K562 (cell line): ENCODE data around the gene ERN1. TPM values are rescaled to one million over a fixed set of nuclear protein-coding genes. Genes with fewer than 3 reads are reported as not detected.

Experiments
- CBFB ChIP-seq: sonication (generic); formaldehyde crosslinking; IDR thresholded peaks from 2 replicates; pipeline ENCODE4 v1.4.0; 2020; ENCODE audit warnings: mild to moderate bottlenecking, missing genetic modification reagents
- FOXM1 ChIP-seq, 2 experiments: fragments of 450-650 bp in 1 of 2; sonication (generic) in 1 of 2; formaldehyde crosslinking in 1 of 2; IDR thresholded peaks; 2 replicates each; pipeline versions ENCODE4 v1.6.1 to v1.9.0; 2017 to 2022; ENCODE audit warnings: low read depth in 2 of 2, mild to moderate bottlenecking in 2 of 2, missing genetic modification reagents in 1 of 2, moderate library complexity in 1 of 2
- HDAC1 ChIP-seq, 2 experiments: fragments of 450-650 bp; IDR thresholded peaks; 2 replicates each; pipeline ENCODE4 v1.6.1; 2016 to 2017; ENCODE audit warnings: inconsistent platforms in 1 of 2, mild to moderate bottlenecking in 1 of 2, moderate library complexity in 1 of 2
- HDAC8 ChIP-seq: fragments of 450-650 bp; IDR thresholded peaks from 2 replicates; pipeline ENCODE4 v1.6.1; 2016; ENCODE audit warnings: mild to moderate bottlenecking, missing genetic modification characterization, moderate library complexity, missing compliant biosample characterization
- IRF9 ChIP-seq: fragments of 450-650 bp; IDR thresholded peaks from 2 replicates; pipeline ENCODE4 v1.6.1; 2016; ENCODE audit warnings: missing biosample characterization, missing genetic modification characterization
- KDM1A ChIP-seq, 2 experiments: fragments of 450-650 bp; IDR thresholded peaks; 2 replicates each; pipeline ENCODE4 v1.6.1; 2016; ENCODE audit warnings: mild to moderate bottlenecking in 2 of 2
- KDM5B ChIP-seq: fragments of 200-600 bp; sonication (generic); IDR thresholded peaks from 2 replicates; pipeline ENCODE4 v1.6.1; 2012; ENCODE audit warnings: low read depth, mild to moderate bottlenecking, moderate library complexity, low read length, control low read depth, inconsistent platforms; ENCODE audit not compliant: insufficient replicate concordance
- MAFG ChIP-seq: fragments of 450-650 bp; conservative IDR thresholded peaks from 2 replicates; pipeline ENCODE4 v1.6.1; 2016; ENCODE audit warnings: missing genetic modification characterization, missing compliant biosample characterization
- NBN ChIP-seq: fragments of 450-650 bp; IDR thresholded peaks from 2 replicates; pipeline ENCODE4 v1.6.1; 2016; ENCODE audit warnings: low read depth, mild to moderate bottlenecking
- PTTG1 ChIP-seq: fragments of 450-650 bp; IDR thresholded peaks from 2 replicates; pipeline ENCODE4 v1.6.1; 2016; ENCODE audit warnings: low read depth, mild to moderate bottlenecking, missing genetic modification characterization, missing compliant biosample characterization
- RFX5 ChIP-seq: IDR thresholded peaks from 2 replicates; pipeline ENCODE4 v1.6.1; 2011; ENCODE audit warnings: low read depth, mild to moderate bottlenecking, improper control_type of control experiment, low read length
- YY1 ChIP-seq, 3 experiments: IDR thresholded peaks; 2 replicates each; pipeline ENCODE4 v1.6.1; 2011; ENCODE audit warnings: low read length in 2 of 3, mild to moderate bottlenecking in 2 of 3, moderate library complexity in 2 of 3, borderline replicate concordance in 1 of 3, control low read depth in 1 of 3, low read depth in 1 of 3; ENCODE audit not compliant: insufficient read depth in 3 of 3, insufficient replicate concordance in 2 of 3, control insufficient read depth in 1 of 3, insufficient read length in 1 of 3; ENCODE audit errors: extremely low read depth in 1 of 3
- ZFX ChIP-seq: sonication (generic); formaldehyde crosslinking; IDR thresholded peaks from 2 replicates; pipeline ENCODE4 v1.8.0; 2022; ENCODE audit warnings: mild to moderate bottlenecking, missing genetic modification reagents, moderate library complexity
- ZNF146 ChIP-seq: IDR thresholded peaks from one replicate; pipeline ENCODE4 v1.6.1; 2018; ENCODE audit warnings: missing compliant biosample characterization; ENCODE audit not compliant: unreplicated experiment
- ZNF184 ChIP-seq: sonication (generic); formaldehyde crosslinking; IDR thresholded peaks from 2 replicates; pipeline ENCODE4 v1.5.0; 2020; ENCODE audit warnings: missing genetic modification reagents
- ZNF274 ChIP-seq: IDR thresholded peaks from 2 replicates; pipeline ENCODE4 v1.6.1; 2011; ENCODE audit warnings: low read depth, mild to moderate bottlenecking, low read length, moderate library complexity, borderline replicate concordance
- polyA plus RNA-seq, 8 experiments: library from polyadenylated mRNA; depleted of rRNA in 4 of 8; stranded (reverse) in 5 of 8; unstranded in 3 of 8; fragments of >200 nt; fragmentation: Nextera tagmentation in 2 of 8; fragmentation: Illumina TruSeq in 1 of 8; extraction: Ambion mirVana in 2 of 8; extraction: Trizol in 1 of 8; gene quantifications; 2 replicates each; pipeline versions ENCODE4 v1.2.1 to v1.2.3, GENCODE V29; 2011 to 2014; ENCODE audit warnings: inconsistent platforms in 1 of 8, missing spikeins in 1 of 8
- total RNA-seq, 7 experiments: library from RNA; depleted of rRNA in 6 of 7; stranded (reverse); fragments of >200 nt in 6 of 7; fragmentation: Illumina TruSeq in 2 of 7; extraction: Trizol in 2 of 7; gene quantifications; 2 replicates each; pipeline versions ENCODE4 v1.2.1 to v1.2.3, GENCODE V29; 2011 to 2021; ENCODE audit warnings: low replicate concordance in 1 of 7
- TF ChIP-seq, protein P1 (sequence below), 2 experiments: IDR thresholded peaks in 1 of 2; conservative IDR thresholded peaks in 1 of 2; 2 replicates each; pipeline ENCODE4 v1.6.1; 2016; ENCODE audit warnings: low read depth in 2 of 2, mild to moderate bottlenecking in 1 of 2, missing compliant biosample characterization in 1 of 2, missing genetic modification characterization in 1 of 2, moderate library complexity in 1 of 2
- TF ChIP-seq, protein P2 (sequence below): sonication (generic); formaldehyde crosslinking; IDR thresholded peaks from 2 replicates; pipeline ENCODE4 v1.8.0; 2022; ENCODE audit warnings: missing genetic modification reagents, mild to moderate bottlenecking, borderline replicate concordance

ERN1 gene
- total and polyA plus RNA-seq, 9 of the 15 experiments (the other 6 are each of a cell fraction or from before 2014, with no cell fraction given) = 2.1 to 22.5 (median 7.3) TPM

- TF ChIP-seq IRF9 (no peak), ZNF146 (no peak), ZNF184 (CRISPR knock-in tag) (no peak), FOXM1 (IDR thresholded peaks at IDR 0.05; ENCODE audit: low read depth) (peak; percentile 43; the same call in 1 of the 2 replicates), FOXM1 (CRISPR knock-in tag; IDR thresholded peaks at IDR 0.05; ENCODE audit: low read depth) (no peak), HDAC8 (tag) (no peak), KDM5B (peak; percentile 65), RFX5 (no peak), PTTG1 (tag) (no peak), MAFG (tag) (0 out of 2 replicates have a peak, but pooled peaks have one; percentile 20), CBFB (CRISPR knock-in tag) (peak; percentile 72; the same call in 1 of the 2 replicates), ZFX (CRISPR knock-in tag) (peak; percentile 80), YY1 (IDR thresholded peaks at IDR 0.05; ENCODE audit: borderline replicate concordance in 1 of 3, control insufficient read depth in 1 of 3, extremely low read depth in 1 of 3, insufficient read depth in 3 of 3, insufficient read length in 1 of 3, insufficient replicate concordance in 2 of 3, low read depth in 1 of 3, low read length in 2 of 3) (peak in 2 of 3 experiments; percentile 36 to 45), HDAC1 (IDR thresholded peaks at IDR 0.05) (peak in 1 of 2 experiments; percentile 85; a peak in 2 of 4 replicates), KDM1A (IDR thresholded peaks at IDR 0.05) (peak; percentile 74 to 76), NBN (peak; percentile 28; the same call in 1 of the 2 replicates), ZNF274 (no peak)
- TF ChIP-seq, protein P1, sequence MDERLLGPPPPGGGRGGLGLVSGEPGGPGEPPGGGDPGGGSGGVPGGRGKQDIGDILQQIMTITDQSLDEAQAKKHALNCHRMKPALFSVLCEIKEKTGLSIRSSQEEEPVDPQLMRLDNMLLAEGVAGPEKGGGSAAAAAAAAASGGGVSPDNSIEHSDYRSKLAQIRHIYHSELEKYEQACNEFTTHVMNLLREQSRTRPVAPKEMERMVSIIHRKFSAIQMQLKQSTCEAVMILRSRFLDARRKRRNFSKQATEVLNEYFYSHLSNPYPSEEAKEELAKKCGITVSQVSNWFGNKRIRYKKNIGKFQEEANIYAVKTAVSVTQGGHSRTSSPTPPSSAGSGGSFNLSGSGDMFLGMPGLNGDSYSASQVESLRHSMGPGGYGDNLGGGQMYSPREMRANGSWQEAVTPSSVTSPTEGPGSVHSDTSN (CRISPR knock-in tag; IDR thresholded peaks at IDR 0.05; ENCODE audit: low read depth) = no peak
- TF ChIP-seq, protein P1 (tag; conservative IDR thresholded peaks at IDR 0.05; ENCODE audit: low read depth) = no peak
- TF ChIP-seq, protein P2, sequence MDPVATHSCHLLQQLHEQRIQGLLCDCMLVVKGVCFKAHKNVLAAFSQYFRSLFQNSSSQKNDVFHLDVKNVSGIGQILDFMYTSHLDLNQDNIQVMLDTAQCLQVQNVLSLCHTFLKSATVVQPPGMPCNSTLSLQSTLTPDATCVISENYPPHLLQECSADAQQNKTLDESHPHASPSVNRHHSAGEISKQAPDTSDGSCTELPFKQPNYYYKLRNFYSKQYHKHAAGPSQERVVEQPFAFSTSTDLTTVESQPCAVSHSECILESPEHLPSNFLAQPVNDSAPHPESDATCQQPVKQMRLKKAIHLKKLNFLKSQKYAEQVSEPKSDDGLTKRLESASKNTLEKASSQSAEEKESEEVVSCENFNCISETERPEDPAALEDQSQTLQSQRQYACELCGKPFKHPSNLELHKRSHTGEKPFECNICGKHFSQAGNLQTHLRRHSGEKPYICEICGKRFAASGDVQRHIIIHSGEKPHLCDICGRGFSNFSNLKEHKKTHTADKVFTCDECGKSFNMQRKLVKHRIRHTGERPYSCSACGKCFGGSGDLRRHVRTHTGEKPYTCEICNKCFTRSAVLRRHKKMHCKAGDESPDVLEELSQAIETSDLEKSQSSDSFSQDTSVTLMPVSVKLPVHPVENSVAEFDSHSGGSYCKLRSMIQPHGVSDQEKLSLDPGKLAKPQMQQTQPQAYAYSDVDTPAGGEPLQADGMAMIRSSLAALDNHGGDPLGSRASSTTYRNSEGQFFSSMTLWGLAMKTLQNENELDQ = no peak
Observed at GRCh38 chr17:64006361-64007088, 123.4 kb downstream of the ERN1 start (continued).
